GM21576 (cell line): ENCODE data around the gene POC5.
A peak's percentile ranks its signal among the peaks of the same experiment; 100 is the strongest.
"Not testable (repeated sequence)": the region's sequence is repeated elsewhere in the genome, so short reads cannot be mapped to it uniquely, and the experiment has no call there.

Source experiments
- ATAC-seq: cut with Tn5 transposase; IDR thresholded peaks from one replicate; pipeline ENCODE4 v1.9.1; 2021; ENCODE audit warnings: mild to moderate bottlenecking, moderate library complexity; ENCODE audit not compliant: unreplicated experiment

Gene POC5

DNA sequence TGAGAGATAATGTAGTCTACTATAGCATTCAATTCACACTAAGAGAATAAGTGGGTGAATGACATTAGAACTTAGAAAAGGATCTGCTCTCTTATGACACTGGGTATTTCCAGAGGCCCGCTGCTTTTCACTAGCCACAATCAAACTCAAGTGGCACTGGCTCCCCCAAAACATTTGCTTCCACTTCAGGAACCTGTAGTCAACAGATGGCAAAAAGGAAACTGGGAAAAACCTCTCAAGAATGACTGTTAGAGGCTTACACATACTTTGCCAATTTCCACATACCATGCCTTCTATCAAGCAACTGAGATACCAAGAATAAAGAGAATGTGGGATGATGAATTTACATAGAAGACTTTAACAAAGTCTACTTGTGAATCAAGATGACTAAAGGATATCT, 11.2 kb downstream of the POC5 start:
- ATAC-seq, result no peak

DNA sequence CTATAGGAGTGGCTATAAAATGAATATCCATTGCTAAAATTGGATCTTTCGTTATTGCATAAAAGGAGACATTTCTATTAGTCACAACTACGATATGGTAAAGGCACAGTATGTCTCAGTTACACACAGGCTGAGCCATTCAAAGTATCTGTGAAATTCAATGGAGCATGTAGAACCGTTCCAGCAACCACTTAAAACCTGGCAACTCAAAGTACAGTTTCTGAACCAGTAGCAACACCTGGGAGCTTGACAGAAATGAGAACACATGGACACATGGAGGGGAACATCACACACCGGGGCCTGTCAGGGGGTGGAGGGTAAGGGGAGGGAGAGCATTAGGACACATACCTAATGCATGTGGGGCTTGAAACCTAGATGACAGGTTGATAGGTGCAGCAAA, 15.4 kb downstream of the POC5 start:
- no peak for ATAC-seq

DNA sequence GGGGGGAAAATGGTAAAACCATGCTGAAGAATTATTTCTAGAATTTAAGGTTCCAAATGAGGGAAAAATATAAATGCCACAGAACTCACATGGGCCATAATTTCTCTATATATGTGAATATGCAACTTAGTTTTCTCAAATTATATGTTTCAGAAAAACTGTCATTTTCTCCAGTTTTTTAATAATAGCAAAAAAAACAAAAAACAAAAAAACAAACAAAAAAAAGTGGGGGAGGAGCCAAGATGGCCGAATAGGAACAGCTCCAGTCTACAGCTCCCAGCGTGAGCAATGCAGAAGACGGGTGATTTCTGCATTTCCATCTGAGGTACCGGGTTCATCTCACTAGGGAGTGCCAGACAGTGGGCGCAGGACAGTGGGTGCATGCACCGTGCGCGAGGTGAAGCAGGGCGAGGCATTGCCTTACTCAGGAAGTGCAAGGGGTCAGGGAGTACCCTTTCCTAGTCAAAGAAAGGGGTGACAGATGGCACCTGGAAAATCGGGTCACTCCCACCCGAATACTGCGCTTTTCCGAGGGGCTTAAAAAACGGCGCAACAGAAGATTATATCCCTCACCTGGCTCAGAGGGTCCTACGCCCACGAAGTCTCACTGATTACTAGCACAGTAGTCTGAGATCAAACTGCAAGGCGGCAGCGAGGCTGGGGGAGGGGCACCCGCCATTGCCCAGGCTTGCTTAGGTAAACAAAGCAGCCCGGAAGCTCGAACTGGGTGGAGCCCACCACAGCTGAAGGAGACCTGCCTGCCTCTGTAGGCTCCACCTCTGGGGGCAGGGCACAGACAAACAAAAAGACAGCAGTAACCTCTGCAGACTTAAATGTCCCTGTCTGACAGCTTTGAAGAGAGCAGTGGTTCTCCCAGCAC, 21.5 kb downstream of the POC5 start:
- ATAC-seq, result not testable (repeated sequence)

DNA sequence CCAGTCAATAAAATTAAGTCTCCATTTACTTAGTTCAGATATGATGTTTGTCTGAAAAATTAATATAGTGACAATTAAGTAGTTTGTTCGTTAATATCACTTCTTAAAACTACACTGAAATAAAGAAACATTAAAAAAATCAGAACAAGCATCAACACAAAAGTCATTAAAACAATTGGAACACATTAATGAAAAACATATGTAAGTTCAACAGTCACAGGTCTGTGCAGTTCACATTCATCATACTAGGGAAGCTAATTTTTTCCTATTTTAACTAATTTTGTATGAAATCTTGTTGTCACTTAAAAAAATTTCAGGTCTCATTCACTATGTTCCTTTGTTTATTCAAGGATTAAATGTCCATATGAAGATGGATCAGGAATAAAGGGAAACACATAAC, 22.5 kb downstream of the POC5 start:
- no peak for ATAC-seq

DNA sequence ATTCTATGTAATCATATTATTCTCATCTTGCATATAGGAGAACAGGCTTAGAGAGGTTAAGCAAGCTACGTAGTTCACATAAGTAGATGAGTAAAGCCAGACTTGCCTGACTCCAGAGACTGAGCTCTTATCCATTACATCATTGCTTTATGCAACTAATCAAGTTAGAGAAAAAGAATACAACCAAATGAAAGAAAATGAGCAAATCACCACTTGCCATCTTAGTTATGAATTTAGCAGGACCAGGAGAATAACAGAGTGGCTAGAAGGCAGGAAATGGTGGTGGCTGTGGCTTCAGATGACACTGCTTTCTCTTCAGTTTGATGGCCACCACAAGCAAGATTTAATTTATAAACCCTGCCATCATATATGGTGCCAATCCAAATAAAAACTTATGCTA, 26.6 kb downstream of the POC5 start:
- no peak for ATAC-seq

DNA sequence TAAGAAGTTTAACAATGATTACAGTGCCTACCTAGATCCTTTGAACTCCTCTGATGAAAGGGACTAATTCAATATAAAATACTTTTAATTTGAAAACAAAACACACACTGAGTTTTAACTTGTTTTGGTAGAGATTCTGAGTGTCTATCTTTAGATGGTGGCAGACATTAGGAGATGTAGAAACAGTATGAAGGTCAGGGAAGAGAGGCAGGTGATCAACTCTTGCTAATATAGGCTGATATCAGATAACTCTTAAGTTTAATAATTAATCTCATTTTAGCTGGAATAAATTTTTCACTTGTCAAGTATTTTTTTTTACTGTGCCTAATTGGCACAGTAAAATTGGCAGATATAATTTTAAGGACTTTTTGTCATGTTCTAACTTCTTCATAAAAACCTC, 30.8 kb downstream of the POC5 start:
- ATAC-seq, result no peak

DNA sequence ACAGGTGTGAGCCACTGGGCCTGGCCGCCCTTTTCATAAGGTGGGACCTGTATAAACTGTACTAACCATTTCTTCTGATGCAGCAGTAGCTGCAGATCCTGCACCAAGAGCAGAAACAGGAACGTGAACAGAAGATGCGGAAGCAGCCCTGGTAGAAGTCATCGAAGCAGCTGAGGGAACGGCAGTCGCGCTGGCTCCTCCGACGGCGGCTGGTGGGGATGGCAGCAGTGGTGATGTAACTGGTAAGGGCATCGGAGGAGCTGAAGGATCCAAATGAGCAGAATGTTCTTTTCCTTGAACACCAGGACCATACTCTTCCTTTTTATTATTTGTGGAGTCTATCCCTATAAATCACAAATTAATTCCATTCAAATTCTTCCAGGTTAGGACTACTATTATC, 32.1 kb downstream of the POC5 start:
- no peak for ATAC-seq

DNA sequence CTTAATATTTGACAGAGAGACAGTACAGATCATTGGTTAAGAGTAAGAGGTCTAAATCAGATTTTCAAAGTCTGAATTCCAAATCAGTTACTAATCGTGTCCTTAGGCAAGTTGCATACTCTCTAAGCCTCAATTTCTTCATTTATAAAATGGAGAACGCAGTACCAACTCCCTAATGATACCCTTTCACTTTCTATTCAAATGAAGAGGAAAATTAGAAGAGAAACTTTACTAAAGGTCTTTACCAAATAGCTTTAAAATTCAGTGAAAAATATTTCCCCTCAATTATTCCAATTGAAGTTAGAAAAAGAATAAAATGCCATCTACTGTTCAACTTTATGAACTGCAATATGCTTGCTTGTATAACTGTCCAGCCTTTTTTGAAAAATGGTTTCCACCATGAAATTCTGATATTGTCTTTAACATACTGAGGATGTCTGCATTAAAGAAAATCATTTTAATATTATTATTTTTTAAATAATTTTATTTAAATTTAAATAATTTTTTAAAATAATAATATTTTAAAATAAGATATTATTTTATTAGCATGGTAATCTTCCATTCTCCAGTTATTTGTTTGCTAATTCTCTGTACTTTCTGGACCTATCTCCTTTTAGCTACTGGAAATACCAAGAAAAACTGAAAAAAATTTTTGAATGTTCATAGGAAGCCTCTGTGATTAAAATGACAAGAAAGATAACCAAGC, 36.0 kb downstream of the POC5 start:
- ATAC-seq, result no peak

DNA sequence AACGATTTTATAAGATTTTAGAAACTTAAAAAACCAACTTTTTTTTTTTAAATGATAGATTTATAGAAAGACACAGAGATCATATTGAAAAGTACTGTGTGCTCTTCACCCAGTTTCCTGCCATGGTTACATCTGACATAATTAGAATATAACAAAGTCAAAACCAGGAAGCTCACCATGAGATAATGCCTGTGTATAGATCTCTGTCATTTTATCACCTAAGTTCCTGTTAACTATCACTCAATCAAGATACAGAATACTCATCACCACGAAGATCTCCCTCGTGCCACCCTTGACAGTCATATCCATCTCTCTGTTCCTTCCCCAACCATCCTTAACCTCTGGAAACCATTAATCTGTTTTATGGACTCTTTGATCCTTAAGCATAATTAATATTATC, 39.1 kb downstream of the POC5 start:
- ATAC-seq, result no peak

DNA sequence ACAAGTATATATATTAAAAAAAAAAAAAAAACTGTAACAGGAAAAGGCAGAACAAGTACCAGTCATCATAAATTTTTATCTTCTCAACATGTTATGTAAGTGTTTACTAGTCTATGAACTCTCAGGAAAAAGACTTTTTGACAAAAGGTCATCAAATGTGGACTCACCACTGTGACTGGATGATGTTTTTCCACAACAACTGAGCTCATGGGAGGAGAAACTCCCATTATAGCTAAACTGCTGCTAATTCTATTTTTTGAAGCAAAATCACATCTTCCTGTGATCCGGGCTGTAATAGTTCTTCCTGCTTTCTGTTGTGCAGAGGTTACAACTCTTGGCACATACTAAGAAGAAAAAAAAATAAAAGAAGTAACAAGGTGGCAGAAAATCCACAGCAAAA, 39.6 kb downstream of the POC5 start:
- no peak for ATAC-seq

DNA sequence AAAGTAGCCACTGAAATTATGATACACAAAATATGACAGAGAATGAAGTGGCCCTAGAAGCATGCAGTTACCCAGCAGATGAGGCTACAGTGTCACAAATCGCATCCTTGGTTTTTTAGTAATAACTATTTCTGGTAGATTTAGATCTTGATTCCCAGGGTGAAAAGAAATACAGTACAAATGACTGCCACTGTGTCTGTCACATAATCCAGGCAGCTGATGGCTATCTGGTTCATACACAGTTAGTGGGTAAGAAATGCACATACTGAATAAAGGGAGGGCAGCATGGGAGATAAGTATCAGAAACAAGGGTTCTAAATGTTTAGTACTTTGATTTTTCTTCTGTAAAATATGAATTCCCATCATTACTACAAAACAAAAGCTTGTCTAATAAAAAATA, 41.5 kb downstream of the POC5 start:
- ATAC-seq, result no peak

DNA sequence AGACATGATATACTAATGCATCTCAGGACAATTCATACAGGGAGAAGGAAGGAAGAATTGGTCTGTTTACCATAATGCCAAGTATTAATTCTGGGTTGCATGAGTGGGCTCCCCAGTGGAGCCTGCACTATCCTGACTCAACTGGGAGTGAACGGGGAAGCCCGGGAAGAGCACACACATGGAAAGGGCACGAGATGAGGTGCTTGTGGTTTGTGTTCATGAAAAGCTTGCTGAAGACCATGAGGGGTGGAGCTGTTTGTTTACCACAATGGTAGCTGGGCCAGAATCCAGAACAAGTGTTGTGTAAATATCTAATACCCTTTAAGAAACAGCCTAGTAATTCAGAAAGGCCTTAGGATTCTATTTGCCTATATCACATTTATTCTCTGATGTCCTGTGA, 44.6 kb downstream of the POC5 start:
- no peak for ATAC-seq

DNA sequence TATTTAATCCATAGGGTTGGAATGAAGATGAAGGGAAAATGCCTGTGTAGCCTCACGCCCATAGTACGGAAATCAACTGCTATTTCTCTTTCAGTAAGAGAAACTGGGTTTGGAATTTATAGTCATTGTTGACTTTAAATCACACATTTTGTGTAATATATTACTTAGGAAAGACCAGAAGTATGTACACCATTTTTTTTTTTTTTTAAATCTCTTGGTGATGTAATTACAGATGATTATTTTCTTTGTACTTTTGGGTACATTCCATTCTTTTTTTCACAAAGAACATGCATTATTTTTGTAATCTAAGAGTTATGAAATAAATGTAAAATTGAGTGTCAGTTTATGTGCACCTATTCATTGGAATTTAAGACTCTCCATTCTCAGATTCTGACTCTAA, 45.7 kb downstream of the POC5 start:
- ATAC-seq, result no peak

DNA sequence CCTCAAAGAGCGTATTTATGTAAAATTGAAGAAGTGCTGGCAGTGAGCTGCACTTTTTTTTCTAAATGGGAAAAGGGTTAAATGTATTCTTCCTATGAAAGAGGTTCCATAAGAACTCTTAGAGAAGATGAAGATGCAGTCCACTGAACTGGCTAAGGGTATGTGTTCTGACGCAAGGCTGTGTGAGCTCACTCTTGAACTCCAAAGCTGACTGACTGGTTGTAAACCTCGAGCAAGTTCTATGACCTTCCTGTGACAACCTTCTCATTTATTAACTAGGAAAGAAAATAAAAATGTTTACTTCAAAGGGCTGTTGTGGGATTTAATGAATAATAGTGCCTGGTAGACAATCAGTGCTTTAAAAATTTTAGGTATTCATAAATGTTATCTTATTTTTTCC, 46.7 kb downstream of the POC5 start:
- no peak for ATAC-seq

DNA sequence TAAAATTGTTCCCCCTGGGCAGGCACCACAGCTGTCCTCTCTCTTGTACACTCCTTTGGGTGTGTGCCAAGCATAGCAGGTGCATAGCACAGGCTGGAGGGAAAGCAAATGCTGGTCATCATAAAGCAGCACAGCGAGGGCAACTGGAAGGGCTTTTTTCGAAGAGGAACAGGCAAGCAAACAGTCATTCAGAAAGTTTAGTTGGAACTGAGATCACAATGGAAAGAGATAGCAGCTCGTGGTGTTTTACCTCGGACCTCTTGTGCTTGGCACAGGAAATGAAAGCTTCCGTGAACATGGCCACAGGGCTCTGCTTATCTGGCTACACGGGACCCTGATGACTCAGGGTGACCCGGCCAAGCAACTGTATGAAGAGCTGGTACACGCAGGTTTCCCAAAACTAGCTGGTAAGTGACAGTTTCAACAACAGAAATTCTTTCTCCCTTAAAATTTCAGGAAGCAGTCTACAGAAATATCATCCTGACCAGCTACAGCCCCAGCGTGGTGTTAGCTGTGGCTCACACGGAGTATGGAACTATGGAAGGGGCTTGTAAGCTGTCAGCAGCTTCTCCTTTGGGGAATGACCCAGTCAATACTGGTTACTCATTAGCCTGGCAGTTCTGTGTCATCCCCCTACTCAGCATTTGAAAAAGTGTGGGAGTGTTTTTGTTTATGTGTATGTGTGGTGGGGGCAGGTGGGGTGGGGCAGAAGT, 48.1 kb downstream of the POC5 start:
- ATAC-seq, result peak; percentile 92

DNA sequence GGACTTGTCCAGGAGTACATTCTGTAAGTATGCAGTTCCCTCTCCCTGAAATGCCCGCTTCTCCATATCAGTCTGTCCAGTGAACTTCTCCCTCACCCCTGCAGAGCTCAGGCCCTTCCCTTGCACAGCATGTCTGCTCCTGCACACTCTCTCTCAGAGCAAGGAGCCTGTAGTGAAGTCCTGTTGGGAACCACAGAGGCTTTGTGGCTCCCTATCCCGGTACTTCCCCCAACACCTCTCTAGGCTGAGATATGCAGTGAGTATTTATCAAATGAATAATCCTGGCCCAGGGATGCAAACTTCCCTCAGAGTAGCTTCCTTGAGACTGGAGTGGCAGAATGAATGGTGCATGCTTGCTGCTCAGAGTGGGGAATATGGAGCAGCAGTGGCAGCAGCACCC, 48.8 kb downstream of the POC5 start:
- no peak for ATAC-seq

DNA sequence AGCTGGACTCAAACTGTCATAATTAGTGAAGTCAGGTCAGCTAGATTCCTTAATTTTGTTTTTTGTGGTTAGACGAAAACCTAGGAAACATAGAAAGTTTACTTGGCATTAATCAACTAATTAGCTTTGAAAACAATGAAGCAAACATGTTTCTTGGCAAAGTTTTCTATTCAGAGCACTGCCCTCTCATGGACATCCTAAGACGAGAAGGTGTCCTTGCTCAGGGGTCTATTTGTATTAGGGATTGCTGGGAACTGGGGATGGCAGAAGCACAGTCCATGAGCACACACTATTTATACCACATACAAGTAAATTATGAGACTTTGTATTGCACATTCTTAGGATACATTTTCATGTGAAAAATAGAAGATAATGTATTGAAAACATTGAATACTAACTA, 49.7 kb downstream of the POC5 start:
- no peak for ATAC-seq

DNA sequence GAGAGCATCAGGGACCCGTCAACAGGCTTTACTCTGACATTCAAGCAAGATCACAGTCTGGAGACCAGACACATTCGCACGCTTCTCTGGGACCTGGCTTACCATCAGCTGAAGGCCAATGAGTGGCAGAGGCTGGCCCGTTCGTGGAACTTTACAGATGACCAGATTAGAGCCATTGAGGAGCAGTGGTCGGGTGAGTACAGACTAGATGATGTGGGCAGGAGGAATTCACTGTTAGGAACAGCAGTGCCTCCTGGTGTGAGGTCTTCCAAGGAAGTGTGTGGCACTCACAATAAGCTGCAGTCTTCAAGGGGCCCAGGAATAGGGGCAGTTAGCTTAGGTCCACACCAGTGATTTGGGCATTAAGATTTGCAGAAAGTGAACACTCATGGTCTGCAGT, 50.4 kb downstream of the POC5 start:
- no peak for ATAC-seq

DNA sequence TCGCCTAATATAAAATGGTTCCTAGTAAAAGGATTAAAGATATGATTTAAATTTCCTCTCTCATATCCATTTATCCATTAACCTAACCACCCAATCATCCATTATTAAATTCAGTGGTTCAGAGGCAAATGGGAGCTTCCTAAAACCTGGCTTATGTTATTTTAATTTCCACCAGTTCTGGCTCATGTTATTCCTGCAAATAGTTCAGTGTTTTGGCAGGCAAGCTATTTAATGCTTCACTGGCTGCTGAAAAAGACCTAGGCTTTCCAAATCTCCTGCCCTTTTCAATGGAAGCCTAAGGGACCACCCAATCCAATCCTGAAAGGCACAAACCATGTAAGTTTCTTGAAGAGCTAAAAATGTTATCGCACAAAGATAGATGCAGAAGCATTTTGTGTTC, 52.3 kb downstream of the POC5 start:
- ATAC-seq, result no peak

DNA sequence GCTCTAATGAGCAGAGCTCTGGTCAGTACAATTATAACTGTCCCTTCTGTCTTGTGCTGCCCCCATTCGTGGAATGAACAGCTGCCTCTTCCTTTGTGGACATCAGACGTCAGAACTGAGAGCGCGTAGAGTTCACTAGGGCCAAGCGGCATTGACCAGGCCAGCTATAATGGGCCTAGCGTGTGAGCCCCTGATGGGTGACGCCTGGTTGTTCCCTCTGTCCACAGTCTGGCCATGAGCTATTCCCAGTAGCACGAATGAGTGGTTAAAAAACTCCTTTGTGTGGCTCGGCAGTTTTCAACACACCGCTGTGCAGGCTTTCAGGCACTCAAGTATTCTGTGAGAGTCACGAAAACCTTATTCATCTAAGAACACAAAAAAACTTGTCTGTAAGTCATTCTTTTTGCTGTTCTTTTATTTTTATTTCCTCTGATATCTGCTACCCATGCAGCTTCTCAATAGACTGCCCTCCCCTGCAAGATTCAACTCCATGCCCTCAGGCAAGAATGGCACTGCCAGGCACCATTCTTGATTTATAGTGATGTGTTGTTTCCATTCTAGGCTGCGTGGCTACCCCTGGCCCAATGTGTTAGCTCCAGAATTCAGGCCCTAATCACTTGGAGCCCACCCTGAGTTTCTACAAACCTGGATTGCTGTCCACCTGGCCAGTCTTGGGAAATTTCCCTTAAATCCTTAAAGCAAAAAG, 53.5 kb downstream of the POC5 start:
- ATAC-seq, result no peak

DNA sequence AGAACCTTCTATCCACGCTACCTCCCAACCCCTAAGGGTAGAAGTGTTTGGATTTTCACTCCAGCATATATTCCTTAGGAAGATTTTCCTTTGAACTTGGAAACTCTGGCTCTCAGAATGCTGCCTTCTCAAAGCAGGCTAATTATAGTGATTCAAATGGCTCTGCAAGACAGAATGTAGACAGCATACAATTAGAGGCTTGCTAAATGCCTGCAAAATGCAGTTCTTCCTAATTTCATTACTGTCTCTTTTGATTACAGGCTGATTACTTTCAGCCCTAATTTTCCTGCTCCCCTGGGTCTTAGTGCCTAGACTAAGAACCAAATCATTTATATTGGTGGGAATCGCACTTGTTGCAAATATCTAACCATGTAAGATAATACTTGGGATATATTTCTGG, 55.2 kb downstream of the POC5 start:
- no peak for ATAC-seq
